NCI-H524 treated with DMSO at 0.1 percent for 48 hours (cell line): ENCODE results near the gene PRSS57.
A peak's percentile ranks its signal among the peaks of the same experiment; 100 is the strongest.
"Not testable (repeated sequence)": the region's sequence is repeated elsewhere in the genome, so short reads cannot be mapped to it uniquely, and the experiment has no call there.

Source experiments
- DNase-seq: peaks from one replicate; lab custom pipeline; 2025; lab: John Stamatoyannopoulos, UW

PRSS57 gene

DNA sequence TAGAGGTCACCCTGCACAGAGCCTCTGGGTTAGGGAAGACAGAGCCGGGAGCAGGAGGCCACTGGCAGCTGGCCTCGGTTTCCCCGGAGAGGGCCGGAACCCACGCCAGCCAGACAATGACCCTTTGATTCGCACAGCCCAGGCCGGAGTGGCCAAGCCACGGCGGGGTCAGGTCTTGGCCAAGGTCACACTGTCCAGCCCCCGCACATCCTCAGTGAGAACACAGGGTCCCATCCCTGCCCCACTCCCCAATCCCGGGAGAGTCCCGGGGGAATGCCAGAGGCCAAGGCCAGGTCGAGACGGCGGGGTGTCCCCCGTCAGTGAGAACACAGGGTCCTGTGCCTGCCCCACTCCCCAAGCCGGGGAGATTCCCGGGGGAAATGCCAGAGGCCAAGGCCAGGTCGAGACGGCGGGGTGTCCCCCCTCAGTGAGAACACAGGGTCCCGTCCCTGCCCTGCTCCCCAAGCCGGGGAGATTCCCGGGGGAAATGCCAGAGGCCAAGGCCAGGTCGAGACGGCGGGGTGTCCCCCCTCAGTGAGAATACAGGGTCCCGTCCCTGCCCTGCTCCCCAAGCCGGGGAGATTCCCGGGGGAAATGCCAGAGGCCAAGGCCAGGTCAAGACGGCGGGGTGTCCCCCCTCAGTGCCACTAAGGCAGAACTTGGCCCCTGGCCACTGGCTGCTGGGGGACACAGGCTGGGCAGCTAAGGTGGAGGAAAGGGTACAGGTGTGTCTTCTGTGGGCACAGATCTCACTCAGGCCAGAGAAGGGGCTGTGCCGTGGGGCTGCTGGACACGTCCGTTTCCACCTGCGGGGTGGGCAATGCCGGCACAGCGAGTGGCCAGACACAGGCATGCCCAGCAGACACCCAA, 20.7 kb downstream of the PRSS57 start:
- no peak for DNase-seq

- DNase-seq: no peak
Measured at GRCh38 chr19:670609-671075, 24.6 kb downstream of the PRSS57 start.

DNA sequence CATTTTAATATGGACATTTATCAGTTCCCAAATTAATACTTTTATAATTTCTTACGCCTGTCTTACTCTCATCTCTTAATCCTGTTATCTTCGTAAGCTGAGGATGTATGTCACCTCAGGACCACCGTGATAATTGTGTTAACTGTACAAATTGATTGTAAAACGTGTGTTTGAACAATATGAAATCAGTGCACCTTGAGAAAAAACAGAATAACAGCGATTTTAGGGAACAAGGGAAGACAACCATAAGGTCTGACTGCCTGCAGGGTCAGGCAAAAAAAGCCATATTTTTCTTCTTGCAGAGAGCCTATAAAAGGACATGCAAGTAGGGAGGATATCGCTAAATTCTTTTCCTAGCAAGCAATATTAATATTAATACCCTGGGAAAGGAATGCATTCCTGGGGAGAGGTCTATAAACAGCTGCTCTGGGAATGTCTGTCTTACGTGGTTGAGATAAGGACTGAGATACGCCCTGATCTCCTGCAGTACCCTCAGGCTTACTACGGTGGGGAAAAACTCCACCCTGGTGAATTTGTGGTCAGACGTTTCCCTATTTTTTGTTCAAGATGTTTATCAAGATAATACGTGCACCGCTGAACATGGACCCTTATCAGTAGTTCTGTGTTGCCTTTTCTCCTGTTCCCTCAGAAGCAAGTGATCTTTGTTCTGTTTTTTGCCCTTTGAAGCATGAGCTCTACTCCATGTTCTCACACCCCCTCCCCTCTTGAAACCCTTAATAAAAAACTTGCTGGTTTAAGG, 26.4 kb downstream of the PRSS57 start:
- DNase-seq: not testable (repeated sequence)

DNA sequence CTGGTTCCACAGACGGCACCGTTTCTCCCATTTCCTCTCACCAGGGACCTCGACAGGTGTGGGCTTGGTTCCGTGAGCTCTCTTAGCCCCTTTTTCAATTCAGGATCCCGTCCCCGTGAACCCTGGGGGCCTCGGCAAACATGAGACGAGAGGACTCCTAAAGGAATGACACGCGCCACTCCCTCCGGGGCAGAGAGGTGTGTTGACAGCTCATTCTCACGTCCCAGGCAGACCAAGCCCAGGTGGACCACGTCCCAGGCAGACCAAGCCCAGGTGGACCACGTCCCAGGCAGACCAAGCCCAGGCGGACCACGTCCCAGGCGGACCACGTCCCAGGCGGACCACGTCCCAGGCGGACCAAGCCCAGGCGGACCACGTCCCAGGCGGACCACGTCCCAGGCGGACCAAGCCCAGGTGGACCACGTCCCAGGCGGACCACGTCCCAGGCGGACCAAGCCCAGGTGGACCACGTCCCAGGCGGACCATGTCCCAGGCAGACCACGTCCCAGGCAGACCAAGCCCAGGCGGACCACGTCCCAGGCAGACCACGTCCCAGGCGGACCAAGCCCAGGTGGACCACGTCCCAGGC, 28.2 kb downstream of the PRSS57 start:
- not testable (repeated sequence) for DNase-seq

DNA sequence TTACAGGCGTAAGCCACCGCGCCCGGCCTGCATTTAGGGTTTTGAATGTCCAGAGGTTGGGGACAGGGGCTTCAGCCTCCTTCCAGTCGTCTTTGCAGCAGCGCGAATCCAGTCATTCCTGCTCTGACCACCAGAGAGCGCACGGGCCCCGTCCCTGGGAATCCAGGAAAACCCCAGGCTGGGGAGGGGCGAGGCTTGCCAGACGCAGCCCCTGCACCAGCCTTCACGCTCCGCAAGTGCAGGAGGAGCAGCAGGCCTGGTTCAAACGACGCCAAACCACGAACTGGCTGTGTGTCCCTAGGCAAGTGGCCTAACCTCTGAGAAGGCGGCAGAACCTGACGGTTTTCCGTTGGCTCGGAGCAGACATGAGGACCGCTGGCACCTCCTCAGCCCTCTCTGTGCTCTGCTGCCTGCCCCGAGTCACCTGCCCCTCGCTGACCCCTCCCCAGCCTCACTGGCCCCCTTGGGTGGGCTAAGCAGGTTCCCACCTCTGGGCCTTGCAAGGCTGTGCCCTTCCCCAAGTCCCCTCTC, 30.3 kb downstream of the PRSS57 start:
- peak; percentile 30 for DNase-seq

DNA sequence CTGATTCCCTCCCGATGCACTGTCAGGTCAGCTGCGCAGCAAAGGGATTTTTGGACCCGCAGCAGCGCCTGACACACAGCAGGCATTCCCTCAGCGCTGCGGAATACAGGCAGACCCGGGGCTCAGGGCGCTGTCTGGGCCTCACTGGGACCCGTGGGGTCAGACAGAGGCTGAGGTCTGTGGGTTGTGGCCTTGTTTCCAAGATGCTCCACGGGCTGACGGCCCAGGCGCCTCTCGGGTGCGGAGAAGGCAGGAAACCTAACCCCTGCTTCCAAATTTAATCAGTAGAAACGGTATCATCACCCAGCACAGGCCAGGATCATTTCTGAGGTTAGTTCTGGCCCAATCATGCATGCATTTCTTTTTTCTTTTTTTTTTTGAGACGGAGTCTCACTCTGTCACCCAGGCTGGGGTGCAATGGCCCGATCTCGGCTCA, 31.6 kb downstream of the PRSS57 start:
- DNase-seq: no peak

- peak; percentile 48 for DNase-seq
Measured at GRCh38 chr19:662962-663681, 32.1 kb downstream of the PRSS57 start, which contains the start of gene RNF126. RNF126 (minus strand) TSS chr19:663214; CDS start chr19:663121, 93 bp downstream.

GRCh38 chr19:662207-662961, 32.9 kb downstream of the PRSS57 start:
- DNase-seq: no peak

DNA sequence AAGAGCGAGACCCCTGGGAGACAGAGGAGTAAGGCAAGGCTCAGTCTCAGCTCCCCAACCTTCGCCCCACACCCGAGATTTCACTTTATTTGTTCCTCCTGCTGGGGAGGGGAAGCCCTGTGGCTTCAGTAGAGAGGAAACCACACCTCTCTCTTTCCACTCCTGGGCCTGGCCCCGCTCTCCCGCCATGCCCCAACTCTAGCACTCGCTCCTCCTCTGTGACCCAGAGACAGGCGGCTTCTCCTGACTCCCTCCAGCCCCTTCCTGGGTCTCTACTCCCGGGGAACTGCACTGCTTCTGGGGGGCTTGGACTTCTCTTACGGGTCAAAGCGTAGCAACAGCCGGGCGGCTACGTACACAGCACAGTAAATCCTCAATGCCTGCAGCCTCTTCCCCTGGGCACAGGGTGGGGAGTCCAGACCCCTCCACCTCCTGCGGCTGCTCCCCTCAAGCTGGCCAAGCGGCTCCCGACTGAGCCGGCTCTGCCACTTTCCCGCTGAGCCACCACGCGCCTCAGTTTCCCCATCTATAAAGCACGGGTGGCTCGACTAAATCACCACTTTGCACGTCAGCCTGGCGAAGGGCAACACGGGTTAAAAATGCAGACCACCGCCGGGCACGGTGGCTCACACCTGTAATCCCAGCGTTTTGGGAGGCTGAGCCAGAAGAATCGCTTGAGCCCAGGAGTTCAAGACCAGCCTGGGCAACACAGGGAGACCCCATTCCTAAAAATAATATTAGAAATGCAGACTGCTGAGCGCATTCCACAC, 33.6 kb downstream of the PRSS57 start:
- DNase-seq: no peak

GRCh38 chr19:660793-661426, 34.3 kb downstream of the PRSS57 start:
- no peak for DNase-seq

GRCh38 chr19:658916-659839, 36.1 kb downstream of the PRSS57 start:
- no peak for DNase-seq

GRCh38 chr19:658059-658839, 37.0 kb downstream of the PRSS57 start:
- no peak for DNase-seq

- no peak for DNase-seq
Measured at GRCh38 chr19:657611-658010, 37.6 kb downstream of the PRSS57 start.

DNA sequence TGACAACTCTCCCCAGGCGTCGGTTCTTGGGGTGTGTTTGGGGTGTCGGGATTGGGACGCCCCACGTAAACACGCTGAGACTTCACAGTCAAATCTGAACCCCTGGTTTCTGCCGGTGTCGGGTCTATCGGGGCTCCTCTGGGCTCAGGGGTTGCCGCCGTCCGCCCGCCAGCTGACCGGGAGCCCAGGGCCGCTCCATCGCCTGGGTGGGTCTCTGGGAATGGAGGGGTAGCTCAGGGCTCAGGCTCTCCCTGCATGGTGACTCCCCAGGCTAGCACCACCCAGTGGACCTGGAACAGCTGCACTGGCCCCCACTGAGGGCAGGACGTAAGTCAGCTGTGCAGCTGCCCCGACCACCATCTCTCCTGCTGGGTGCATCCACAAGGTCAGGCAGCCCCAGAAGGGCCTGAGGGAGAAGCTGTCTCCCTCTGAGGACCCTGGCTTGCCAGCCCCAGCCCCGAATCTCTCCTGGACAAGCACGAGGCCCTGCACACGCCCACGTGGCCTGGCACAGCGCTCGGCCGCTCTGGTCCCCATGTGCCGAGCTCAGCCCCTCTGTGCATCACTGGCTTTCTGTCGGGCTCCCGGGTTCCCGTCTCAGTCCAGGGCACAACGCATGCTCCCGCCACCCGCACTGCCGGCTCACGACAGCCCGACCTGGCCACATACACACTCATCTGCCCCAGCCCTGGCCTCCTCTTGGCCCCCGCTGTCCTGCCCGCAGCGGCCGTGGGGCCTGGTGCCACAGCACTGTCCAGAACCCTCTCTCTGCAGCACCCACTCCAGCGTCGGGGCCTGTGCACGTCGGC, 38.3 kb downstream of the PRSS57 start:
- no peak for DNase-seq

GRCh38 chr19:655691-656090, 39.6 kb downstream of the PRSS57 start:
- no peak for DNase-seq

DNA sequence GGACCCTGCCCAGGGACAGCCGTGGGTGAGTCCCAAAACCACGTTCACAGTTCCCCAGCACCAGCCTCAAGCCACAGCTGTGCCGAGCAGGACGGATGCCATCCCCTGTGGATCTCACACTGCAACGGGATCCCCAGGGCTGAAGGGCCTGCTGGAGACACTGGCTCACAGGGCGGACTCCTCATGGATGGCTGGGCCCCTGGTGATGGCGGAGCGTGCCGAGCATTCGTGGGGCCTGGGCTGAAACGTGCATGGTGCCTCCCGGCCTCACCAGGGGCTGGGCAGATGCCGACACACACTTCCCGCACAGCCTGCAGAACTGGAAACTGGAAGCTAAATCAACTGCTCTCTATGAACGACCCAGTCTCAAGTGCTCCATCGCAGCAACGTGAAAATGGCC, 41.8 kb downstream of the PRSS57 start:
- DNase-seq: no peak
